ENCODE measurements around the gene USP10.

Gene USP10

GRCh38 chr16:84808826-84809225 lies 109.0 kb downstream of the USP10 start:
- no peak for DNase-seq

- DNase-seq: no peak
Measured at GRCh38 chr16:84810518-84811273, 110.9 kb downstream of the USP10 start.

GRCh38 chr16:84811529-84811928 lies 111.7 kb downstream of the USP10 start:
- DNase-seq: no peak

- no peak for DNase-seq
Measured at GRCh38 chr16:84813141-84813934, 113.5 kb downstream of the USP10 start.

GRCh38 chr16:84815462-84815861 lies 115.7 kb downstream of the USP10 start:
- DNase-seq: no peak

GRCh38 chr16:84816023-84816422 lies 116.2 kb downstream of the USP10 start:
- no peak for DNase-seq

- DNase-seq: no peak
Measured at GRCh38 chr16:84816485-84816884, 116.7 kb downstream of the USP10 start.

- no peak for DNase-seq
Measured at GRCh38 chr16:84817206-84817605, 117.4 kb downstream of the USP10 start.

- no peak for DNase-seq
Measured at GRCh38 chr16:84817613-84818012, 117.8 kb downstream of the USP10 start.

- no peak for DNase-seq
Measured at GRCh38 chr16:84818133-84818532, 118.3 kb downstream of the USP10 start.

- DNase-seq: no peak
Measured at GRCh38 chr16:84818989-84819643, 119.3 kb downstream of the USP10 start.

GRCh38 chr16:84819644-84820304 lies 120.0 kb downstream of the USP10 start, which contains the start of gene CRISPLD2:
CRISPLD2 (plus strand) TSS chr16:84819985; CDS start chr16:84838496, 18,511 bp downstream.
- peak; percentile 89 for DNase-seq

- DNase-seq: no peak
Measured at GRCh38 chr16:84820305-84820684, 120.5 kb downstream of the USP10 start.

GRCh38 chr16:84820771-84821170 lies 121.0 kb downstream of the USP10 start:
- no peak for DNase-seq

GRCh38 chr16:84821179-84821578 lies 121.4 kb downstream of the USP10 start:
- no peak for DNase-seq

- no peak for DNase-seq
Measured at GRCh38 chr16:84821728-84822689, 122.2 kb downstream of the USP10 start.

GRCh38 chr16:84822990-84823389 lies 123.2 kb downstream of the USP10 start:
- no peak for DNase-seq

GRCh38 chr16:84823484-84823883 lies 123.7 kb downstream of the USP10 start:
- no peak for DNase-seq

- no peak for DNase-seq
Measured at GRCh38 chr16:84823926-84824325, 124.1 kb downstream of the USP10 start.

- no peak for DNase-seq
Measured at GRCh38 chr16:84825896-84826557, 126.2 kb downstream of the USP10 start.

GRCh38 chr16:84826558-84826941 lies 126.8 kb downstream of the USP10 start:
- no peak for DNase-seq
